Cardiac fibroblast (primary cell): Measurements from ENCODE around the gene GJB5.

Source experiments
- DNase-seq, 2 donors: peaks; one replicate each; pipeline versions ENCODE4 v3.0.0 to v3.0.0-alpha.2; 2010; ENCODE audit warnings: low read depth in 2 of 2
- H3K4me3 ChIP-seq, 2 donors: replicated peaks in 1 of 2; 1 replicate in 1 of 2; 2 replicates in 1 of 2; pipeline ENCODE4 v1.5.1; 2011; ENCODE audit warnings: low read depth in 2 of 2, low read length in 2 of 2, mild to moderate bottlenecking in 2 of 2, moderate library complexity in 1 of 2
- TF ChIP-seq, protein P1 (sequence below): IDR thresholded peaks from one replicate; pipeline ENCODE4 v1.5.1; 2011; ENCODE audit warnings: low read depth, mild to moderate bottlenecking, low read length, inconsistent platforms

Gene GJB5

DNA sequence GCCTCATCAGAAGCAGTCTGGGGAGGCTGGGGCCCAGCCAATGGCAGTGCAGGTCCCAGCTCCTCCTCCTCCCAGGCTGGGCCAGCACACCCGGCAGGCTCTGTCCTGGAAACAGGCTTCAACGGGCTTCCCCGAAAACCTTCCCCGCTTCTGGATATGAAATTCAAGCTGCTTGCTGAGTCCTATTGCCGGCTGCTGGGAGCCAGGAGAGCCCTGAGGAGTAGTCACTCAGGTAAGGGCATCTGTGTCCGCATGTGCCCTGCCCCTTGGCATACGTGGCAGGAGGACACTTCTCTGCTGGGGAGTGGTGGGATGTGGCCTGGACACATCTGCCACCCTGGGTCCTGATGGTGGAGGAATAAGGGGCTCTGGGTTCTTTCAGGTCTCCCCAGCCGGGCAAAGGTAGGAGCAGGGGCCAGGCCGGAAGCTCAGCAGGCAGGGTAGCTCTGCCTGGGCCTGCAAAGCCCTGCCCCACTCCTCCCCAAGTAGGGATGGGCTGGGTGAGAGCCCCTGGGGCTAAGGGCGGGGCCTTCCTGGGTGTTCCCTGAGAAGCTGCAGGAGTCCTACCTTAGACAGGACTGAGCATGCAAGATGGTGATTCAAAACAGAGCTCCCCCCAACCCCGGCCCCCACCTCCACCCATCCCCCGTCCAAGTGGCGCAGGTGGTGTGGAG is at the start of gene GJB5:
Gene GJB5 (plus strand): TSS at position 84 of the 674 bp plus-strand sequence. CDS start 2,284 bp downstream, outside the sequence.
- no peak for DNase-seq
- TF ChIP-seq, protein P1, sequence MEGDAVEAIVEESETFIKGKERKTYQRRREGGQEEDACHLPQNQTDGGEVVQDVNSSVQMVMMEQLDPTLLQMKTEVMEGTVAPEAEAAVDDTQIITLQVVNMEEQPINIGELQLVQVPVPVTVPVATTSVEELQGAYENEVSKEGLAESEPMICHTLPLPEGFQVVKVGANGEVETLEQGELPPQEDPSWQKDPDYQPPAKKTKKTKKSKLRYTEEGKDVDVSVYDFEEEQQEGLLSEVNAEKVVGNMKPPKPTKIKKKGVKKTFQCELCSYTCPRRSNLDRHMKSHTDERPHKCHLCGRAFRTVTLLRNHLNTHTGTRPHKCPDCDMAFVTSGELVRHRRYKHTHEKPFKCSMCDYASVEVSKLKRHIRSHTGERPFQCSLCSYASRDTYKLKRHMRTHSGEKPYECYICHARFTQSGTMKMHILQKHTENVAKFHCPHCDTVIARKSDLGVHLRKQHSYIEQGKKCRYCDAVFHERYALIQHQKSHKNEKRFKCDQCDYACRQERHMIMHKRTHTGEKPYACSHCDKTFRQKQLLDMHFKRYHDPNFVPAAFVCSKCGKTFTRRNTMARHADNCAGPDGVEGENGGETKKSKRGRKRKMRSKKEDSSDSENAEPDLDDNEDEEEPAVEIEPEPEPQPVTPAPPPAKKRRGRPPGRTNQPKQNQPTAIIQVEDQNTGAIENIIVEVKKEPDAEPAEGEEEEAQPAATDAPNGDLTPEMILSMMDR, result no peak
- H3K4me3 ChIP-seq, result no peak within 1 kb of the TSS

DNA sequence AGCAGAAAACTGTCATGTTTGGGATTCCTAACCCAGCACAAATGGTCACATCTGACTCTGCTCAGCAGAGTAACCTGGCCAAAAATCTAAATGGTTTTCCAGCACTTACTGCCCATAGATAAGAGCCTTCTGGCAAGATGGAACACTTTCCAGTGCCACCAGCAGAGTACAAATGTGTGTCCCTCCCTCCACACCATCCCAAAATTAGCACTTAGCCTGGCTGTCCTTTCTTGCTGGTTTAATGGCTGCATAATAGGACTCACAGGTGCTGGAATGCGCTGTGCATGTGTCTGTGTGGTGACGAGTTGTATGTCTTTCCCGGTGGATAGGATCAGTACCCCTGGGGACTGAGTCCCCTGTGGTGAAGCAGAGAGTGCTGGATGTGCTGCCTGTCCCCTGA is 49.8 kb upstream of the GJB5 start:
- TF ChIP-seq, protein P1, result no peak
- no peak overlapping the region for H3K4me3 ChIP-seq
- DNase-seq, result no peak

DNA sequence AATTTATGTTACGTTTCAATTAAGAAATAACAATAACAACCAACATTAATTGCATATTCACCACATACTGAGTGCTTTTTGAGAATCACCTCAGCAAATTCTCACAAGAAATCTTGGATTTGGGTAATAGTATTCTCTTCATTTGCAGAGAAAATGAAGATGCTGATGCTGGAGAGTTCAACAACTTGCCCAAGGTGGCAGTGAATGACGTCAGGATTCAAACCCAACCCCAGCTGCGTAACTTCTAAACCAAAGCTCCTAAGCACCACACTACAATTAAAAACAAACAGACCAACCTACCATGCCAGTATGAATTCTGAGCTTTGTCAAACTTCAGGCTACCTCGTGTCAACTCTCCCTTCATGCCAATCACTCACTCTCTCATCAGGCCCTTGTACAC is 46.7 kb upstream of the GJB5 start:
- TF ChIP-seq, protein P1, result no peak
- DNase-seq, result no peak
- no peak overlapping the region for H3K4me3 ChIP-seq

- TF ChIP-seq, protein P1, result no peak
- H3K4me3 ChIP-seq, result no peak overlapping the region
- peak in 1 of 2 donors; percentile 2 for DNase-seq
Observed at GRCh38 chr1:34709547-34709946, 45.3 kb upstream of the GJB5 start.

DNA sequence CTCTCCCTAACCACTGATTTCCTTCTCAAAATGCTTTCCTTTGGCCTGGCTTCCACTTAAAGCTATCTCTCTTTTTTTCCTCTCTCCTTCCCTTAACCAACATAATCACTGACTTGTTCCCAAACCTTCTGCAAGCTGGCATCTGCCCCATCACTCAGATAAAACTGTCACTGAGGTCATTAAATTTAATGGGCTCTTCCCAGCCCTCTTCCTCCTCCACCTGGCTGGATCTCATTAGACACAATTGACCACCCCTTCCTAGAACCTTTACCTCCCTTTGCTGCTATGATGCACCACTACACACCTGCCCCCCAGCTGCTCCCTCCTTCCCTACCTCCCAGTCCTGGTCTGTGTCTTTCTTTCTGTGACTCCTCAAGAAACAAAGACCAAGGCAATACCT is 44.0 kb upstream of the GJB5 start:
- DNase-seq, result no peak
- TF ChIP-seq, protein P1, result no peak
- H3K4me3 ChIP-seq, result no peak overlapping the region

- no peak for DNase-seq
Observed at GRCh38 chr1:34711485-34711884, 43.4 kb upstream of the GJB5 start.

More at GRCh38 chr1:34711485-34711884, 43.4 kb upstream of the GJB5 start:
- TF ChIP-seq, protein P1, result no peak
- H3K4me3 ChIP-seq, result no peak overlapping the region
